AG09309 (cell line): ENCODE measurements around the gene CLASP1.

Experiments
- DNase-seq: peaks from one replicate; pipeline ENCODE4 v3.0.0-alpha.2; 2010; ENCODE audit warnings: low read depth
- H3K4me3 ChIP-seq: 2 replicates; pipeline ENCODE4 v1.5.1; 2011; ENCODE audit warnings: mild to moderate bottlenecking, low read depth, low read length, moderate library complexity; ENCODE audit not compliant: control insufficient read depth
- CTCF ChIP-seq: IDR thresholded peaks from 2 replicates; pipeline ENCODE4 v1.5.1; 2011; ENCODE audit warnings: mild to moderate bottlenecking, low read depth, low read length, inconsistent platforms; ENCODE audit not compliant: insufficient read depth, control insufficient read depth; ENCODE audit errors: missing control alignments

The CLASP1 gene

GRCh38 chr2:121415727-121416126, 233.5 kb downstream of the CLASP1 start:
- no peak for DNase-seq
- TF ChIP-seq CTCF = no peak
- H3K4me3 ChIP-seq = no peak overlapping the region

- no peak for DNase-seq
- H3K4me3 ChIP-seq = no peak overlapping the region
- no peak for TF ChIP-seq CTCF
These were observed 236.9 kb downstream of the CLASP1 start for GRCh38 chr2:121412349-121412748.

- TF ChIP-seq CTCF = no peak
- DNase-seq = no peak
- no peak overlapping the region for H3K4me3 ChIP-seq
These were observed 239.3 kb downstream of the CLASP1 start for GRCh38 chr2:121409966-121410365.

- DNase-seq = no peak
- no peak for TF ChIP-seq CTCF
- H3K4me3 ChIP-seq = no peak overlapping the region
These were observed 239.9 kb downstream of the CLASP1 start for GRCh38 chr2:121409388-121409787.

- DNase-seq = no peak
- no peak for TF ChIP-seq CTCF
- H3K4me3 ChIP-seq = no peak overlapping the region
These were observed 240.6 kb downstream of the CLASP1 start for GRCh38 chr2:121408641-121409040.

GRCh38 chr2:121405233-121405632, 244.0 kb downstream of the CLASP1 start:
- no peak overlapping the region for H3K4me3 ChIP-seq
- no peak for DNase-seq
- no peak for TF ChIP-seq CTCF

- no peak overlapping the region for H3K4me3 ChIP-seq
- no peak for TF ChIP-seq CTCF
- no peak for DNase-seq
These were observed 249.1 kb downstream of the CLASP1 start for GRCh38 chr2:121400201-121400600.
